ENCODE data around the gene DOCK2. TPM values are rescaled to one million over a fixed set of nuclear protein-coding genes. Genes with fewer than 3 reads are reported as not detected.
"Not testable (repeated sequence)": the region's sequence is repeated elsewhere in the genome, so short reads cannot be mapped to it uniquely, and the experiment has no call there.

Gene DOCK2
- total RNA-seq, 1 donor from 2014 or later: 0.17 TPM

DNA sequence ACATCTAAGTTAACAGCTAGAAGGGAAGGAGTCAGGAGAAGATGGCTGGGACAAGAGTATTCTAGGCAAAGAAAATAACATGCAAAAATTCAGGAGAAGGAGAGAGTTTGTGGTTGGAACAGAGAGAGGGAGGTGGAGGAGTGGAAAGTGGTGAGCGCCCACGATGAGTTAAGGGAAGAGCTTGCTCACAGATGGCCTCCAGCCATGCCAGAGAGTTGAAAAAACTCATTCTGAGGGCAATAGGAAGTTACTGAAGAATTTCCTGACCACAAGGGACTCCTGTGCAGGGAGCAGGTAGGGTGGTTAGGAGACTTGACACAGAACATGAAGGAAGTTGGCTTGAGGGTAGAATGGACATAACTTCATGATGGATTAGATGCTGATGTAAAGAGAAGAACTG is 159.7 kb downstream of the DOCK2 start:
- no peak for DNase-seq

DNA sequence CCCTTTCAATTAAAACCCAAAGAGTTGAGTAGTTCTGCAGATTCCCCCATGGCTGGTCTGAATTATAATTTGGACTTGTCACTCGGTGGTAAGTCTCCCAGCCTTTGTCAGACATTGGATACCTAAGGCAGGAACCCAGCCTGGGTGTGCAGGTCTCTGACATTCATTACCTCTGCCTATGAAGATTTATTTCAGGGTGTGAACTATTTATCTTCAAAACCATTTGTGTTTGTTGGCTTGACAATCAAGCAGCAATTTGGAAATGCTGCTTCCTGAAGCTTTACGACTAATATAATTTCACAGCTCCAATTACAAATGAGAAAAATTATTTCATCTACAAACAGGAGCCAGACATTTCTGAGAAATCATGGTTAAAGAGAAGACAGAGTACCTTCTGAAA is 160.5 kb downstream of the DOCK2 start:
- no peak for DNase-seq

DNA sequence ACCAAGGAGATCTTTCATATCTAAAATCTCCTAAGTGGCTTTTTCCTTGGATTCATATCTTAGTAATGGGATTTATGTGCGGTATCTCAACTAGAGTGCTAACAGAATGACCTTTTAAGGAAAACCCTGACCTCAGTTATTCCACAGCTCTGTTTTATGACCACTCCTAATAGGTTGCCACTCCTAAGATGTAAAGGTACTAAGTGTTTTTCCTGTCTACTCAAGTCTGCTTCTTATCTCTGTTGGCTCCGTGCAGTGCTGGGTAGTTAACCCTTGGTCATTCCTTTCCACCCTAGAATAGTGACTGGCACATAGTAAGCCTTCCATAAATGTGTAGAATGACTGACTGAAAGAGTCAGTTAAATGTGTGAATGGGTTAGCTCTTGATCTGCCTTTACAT is 161.4 kb downstream of the DOCK2 start:
- no peak for DNase-seq

DNA sequence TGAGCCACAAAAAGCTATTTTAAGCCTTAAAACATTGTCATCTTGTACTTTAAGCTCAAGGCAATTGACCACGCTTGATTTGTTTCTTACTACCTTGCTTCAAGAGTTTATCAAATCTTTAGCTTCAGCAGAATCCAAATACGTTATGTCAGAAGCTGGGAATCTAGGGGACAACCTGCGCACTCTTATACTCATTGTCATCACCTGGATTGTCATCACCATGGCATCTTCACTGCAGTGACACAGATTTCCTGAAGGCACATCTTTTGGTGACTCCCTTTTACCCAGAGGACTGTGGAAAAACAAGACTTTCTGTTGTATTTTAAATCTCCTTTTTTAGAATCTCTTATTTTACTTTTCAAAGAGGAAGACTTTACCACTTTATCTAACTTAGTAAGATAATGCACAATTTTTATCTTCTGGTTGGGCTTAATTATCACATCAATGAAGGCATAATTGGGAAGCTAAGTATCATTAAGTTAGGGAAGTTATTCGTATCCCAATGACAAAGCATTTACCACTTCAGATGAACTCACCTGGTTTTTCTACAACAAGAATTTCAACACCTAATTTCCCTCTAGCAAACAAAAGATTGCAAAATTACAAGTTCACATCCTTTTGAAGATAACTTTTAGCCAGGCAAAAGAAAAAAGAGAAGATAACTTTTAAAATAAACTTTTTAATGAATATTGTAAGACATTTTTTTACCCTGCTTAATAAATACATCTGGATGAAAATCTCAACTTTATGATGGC is 162.0 kb downstream of the DOCK2 start:
- DNase-seq: no peak

DNA sequence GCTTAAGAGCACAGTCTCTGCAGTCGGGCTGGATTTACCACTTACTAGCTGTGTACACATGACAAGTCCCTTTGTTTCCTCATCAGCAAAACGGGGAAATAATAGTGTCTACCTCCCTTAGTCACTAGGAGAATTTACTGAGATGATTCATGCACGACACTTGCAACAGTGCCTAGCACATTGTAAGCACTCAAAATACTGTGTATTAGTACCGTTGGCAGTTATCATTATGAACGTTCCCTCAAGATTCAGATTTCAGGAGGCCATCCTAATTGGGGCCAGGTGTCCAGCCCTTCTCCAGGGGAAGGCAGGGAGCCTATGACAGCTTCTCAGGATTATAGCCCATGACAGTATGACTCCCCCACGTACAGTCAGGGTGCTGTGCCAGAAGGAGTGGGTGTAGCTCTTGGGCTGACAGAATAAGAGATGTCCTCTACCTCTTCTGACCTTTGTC is 164.3 kb downstream of the DOCK2 start:
- DNase-seq: no peak

DNA sequence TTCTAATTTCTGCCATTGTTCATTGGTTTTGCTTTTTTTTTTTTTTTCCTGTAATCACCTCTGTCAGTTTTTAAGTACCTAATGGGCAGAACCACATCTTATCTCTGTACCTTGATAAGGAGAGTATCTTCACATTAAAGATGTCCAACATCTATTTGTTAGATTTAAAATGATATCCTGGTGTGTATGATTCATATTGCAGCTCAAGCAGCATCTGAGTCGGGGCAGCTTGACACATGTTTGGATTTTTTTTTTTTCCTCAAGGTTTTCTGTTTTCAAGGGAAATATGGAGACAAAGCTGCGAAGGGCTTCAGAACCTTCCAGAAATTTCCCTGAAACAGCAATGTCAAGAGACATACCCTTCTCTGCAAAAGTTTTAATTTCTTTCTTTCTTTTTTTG is 164.7 kb downstream of the DOCK2 start:
- no peak for DNase-seq

DNA sequence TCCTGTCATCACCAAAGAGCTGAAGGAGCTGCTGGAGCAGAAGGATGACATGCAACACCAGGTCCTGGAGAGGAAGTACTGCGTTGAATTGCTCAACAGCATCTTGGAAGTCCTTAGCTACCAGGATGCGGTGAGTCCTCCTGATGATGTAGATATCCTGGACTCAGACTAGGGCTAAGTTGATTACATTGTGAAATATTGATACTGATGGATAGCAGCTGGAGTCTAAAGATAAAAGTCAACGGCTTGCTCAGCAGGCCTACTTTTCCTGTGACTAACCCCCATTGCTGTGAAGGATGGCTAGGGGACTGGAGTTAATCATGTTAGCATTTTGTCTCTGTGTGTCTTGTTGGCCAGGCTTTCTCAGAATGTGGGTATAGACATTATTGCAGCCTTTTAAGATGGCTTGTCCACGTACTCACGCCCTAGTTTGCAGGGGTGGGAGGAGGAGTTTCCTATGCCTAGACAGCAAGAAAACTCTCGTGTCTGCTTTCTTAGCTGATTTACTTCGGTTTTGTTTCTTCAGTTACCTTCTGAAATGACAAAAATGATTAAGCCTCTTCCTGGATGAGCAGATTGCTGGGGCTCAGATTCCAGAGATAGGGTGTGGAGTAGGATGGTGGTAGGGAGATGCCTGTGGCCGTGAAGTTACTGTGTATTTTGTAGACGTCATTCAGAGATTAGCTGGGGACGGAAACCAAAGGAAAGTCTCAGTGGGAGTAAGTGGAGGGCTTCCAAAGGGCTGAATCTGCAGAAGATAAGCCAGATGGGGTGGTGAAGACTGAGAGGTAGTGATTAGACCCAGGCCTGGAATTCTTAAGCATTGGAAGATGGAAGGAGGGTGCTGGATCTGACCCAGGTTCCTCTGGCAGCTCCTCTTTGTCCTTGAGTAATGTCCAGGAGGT is 166.3 kb downstream of the DOCK2 start:
- no peak for DNase-seq

DNA sequence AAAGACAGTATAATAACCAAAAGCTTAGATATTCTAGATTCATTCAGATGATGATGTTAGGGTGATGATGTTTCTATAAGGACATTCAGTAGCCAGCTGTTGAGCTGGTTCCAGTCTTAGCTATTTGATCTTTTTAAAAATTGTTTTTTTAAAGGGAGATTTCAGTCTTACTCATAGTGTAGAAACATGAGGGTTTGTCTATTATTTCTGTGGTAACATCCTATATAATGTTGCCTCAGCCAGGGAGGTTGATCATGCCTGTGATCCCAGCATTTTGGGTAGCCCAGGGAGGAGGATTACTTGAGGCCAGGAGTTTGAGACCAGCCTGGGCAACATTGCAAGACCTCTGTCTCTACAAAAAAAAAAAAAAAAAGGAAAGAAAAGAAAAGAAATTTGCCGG is 167.8 kb downstream of the DOCK2 start:
- DNase-seq: no peak

DNA sequence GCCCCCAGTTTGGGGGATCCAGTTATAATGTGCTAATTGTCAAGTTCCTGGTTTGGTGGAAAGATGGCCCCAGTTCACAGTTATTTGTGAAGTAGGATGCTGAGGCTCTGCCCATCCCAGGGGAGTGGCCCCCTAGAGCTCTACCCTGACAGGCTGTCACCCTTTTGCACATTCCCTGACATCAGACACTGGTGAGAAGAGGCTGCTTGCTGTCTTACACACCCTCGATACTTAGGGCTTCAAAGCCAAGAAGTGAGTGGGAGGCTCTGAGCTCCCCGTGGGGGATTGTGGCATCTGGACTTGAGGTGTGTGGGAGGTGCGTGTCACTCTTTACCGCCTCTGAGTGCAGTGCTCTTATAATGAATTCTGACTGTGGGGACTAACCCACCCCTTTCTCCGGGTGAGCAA is 168.5 kb downstream of the DOCK2 start:
- DNase-seq: no peak

DNA sequence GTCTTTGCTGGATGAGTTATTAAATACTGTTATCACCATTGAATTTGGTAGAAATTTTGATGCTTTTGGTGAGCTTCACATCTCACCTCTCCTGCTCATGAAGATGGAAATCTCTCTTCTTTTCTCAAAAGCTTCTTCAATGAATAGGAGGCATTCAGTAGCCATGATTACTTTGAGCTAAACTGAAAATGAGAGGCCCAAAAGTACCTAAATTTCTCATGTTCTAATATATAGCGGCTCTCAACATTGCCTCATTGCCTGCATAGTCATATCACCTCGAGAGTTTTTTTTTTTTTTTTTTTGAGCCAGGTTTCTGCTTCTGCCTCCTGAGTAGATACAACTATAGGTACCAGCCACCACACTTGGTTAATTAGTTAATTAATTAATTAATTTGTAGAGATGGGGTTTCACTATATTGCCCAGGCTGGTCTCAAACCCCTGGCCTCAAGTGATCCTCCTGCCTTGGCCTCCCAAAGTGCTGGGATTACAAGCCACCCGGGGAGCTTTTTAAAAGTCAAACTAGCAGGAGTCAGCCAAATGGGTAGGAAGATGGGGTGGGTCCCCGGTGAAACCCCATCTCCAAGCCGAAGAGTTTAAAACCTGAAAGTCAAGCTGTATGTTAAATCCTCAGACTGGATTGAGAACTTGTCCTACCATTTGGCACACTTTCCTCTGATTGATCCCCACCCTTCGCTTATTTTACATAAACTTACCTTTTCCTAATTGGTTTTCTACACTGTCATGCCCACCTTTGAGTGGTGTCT is 169.0 kb downstream of the DOCK2 start:
- no peak for DNase-seq

DNA sequence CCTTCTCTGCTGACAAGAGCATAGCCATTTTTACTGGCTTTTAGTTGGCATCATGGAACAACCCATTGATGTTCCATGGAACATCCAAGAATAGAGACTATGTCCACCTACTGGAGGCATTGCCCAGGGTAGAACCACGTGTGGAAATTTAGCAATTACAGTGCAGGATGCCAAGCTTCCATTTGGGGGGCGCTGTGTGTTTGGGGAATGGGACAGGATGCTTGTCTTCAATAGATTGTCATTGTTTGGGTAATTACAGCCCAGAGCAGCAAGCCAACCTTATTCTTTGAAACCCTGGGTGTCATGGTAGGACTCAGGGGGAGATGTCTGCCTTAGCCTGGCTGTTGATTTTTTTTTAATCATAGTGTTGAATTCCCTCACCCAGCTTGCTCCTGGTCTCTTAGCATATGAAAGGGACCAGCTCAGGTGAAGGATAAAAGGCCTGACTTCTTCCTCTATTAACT is 171.1 kb downstream of the DOCK2 start:
- no peak for DNase-seq

DNA sequence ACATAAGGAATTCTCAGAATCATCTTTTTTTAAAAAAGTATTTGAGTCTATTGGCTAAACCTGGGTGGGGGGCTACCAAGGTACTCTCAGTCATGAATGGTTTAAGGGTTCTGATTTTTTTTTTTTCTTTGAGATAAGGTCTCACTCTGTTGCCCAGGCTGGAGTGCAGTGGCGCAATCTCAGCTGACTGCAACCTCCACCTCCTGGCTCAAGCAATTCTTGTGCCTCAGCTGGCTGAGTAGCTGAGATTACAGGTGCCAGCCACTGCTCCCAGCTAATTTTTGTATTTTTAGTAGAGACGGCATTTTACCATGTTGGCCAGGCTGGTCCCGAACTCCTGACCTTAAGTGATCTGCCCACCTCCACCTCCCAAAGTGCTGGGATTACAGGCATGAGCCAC is 171.8 kb downstream of the DOCK2 start:
- not testable (repeated sequence) for DNase-seq

DNA sequence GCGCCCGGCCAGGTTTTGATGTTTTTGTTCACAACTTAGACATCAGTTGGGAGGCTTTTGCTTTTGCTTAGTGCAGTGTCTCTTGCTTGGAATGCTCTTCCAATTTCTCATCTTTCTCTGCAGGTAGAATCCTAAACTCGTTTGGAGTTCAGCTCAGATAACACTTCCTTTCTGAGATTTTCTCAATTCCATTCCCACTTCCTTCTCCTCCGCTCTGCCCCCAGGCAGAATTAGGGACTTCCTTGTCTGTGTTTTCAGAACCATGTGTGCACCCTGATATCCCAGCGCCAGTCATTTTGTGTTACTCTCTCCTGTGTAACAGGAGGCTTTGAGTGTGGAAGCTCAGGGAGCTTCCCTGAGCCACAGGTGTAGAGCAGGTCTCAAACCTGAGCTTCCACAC is 172.2 kb downstream of the DOCK2 start:
- no peak for DNase-seq

DNA sequence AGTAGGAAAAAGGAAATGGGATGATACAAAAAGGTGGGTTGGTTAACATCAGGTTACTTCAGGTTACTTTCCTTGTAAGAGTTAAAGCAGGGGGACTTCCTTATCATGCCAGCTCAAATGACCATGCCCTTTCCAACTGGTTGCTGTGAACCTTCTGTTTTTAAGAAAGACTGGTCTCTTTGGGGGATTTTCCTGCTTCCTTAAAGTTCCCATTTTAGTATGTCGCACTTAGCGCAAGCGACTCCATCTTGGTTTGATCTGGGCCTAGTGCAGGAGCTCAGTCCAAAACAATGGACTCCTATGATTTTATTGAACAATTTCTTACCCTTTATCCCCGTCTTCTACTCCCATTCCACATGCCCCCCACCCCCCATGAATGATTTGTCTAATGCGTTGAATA is 173.4 kb downstream of the DOCK2 start:
- DNase-seq: no peak

DNA sequence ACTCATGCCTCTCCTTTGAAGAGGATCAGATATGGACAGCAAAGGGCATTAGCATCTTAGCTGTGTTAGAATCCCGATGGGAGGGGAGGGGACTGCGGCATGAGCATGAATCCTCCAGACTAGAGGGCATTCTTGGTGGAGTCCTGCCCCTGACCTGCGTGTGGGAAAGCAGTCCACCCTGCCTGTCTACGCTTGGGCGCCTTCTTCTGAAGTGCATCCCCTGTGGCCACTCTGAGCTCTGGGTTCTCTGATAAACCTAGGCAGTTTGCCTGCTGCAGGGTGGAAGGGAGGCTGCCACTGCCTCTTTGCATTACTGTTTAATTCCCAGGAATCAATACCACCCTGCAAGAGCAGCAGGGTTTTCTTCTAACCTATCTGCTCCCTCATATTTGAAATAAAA is 173.9 kb downstream of the DOCK2 start:
- no peak for DNase-seq

DNA sequence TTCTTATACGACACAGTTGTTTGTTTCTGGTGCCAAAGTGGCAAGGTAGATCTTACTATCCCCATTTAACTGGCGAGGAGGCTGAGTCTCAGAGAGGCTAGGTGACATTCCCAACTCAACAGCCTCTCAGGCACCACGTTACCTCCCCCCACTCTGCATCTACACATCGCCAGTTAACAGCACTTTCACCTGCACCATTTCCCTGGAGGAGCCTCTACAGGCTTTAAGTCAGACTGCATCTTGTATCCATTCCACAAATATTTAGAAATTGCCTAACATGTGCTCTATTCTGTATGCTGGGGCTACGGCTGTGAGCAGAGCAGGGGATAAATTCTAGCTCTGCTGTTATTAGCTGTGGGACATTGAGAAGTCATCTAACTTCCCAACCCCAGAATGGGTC is 174.6 kb downstream of the DOCK2 start:
- no peak for DNase-seq

DNA sequence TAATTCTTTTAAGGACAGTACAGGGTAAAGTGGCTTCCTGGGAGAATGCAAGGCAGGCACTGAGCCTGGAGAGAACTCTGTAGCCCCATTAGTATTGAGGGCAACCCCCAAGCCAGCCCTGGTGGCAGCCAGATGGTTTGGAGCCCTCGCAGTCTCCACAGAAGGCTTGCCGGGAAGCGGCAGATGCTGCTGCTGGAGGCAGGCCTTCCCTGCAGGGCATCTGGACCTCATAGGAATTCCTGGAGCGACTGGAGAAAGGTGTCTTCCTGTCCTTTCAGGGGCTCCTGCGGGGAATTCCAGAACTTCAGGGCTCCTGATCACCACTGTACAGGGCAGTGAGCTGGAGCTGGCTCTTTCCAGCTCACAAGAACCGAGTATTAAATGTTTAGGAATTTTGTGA is 175.7 kb downstream of the DOCK2 start:
- no peak for DNase-seq

DNA sequence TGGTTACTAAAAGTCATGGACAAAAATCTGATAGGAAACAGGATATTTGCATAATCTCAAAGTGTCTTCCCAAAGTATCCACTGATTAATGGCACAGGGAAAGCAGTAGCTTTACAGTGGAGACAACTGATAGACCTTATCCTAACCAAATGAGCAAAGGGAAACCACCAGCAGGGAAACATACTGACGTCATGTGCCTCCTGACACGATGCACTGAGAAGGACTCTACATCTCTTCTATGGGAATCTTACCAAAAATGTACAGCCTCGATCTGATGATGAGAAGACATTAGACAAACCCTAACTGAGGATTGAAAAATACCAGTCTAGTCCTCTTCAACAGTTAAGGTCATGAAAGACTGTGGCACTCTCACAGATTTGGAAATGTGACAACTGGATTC is 177.0 kb downstream of the DOCK2 start:
- DNase-seq: no peak

DNA sequence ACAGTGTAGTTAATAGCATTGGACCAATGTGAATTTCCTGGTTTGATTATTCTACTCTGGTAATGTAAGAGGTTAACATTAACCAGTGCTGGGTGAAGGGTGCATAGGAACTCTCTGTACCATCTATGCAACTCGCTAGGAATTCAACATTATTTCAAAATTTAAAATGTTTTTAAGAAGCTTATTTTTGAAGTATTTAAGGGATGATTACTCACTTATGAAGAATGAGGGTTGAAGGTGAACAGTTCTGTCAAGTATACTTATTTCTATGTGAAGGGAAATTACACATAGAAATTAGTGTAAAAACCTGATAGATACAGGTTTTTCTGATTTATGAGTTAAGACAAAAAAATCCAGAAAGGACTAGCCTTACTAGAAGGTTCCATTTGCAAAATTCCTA is 177.4 kb downstream of the DOCK2 start:
- DNase-seq: no peak

DNA sequence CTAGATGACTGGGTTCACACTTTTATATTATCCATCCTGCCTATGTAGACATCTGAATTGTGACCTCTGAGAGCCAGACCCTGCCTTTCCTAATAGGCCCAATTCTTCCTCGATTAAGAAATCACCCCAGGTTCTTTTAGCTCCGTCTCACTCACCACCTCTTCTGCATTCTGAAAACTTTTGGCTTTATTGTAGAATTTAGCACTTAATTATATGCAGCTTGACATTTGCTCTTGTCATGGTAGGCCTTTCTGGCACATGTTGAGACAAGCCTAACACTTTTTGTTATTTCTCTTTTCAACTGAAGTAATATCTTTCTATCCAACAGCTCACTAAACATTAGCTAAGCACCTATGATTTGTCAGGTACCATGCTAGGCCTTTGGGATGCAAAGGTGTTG is 180.0 kb downstream of the DOCK2 start:
- DNase-seq: no peak

DNA sequence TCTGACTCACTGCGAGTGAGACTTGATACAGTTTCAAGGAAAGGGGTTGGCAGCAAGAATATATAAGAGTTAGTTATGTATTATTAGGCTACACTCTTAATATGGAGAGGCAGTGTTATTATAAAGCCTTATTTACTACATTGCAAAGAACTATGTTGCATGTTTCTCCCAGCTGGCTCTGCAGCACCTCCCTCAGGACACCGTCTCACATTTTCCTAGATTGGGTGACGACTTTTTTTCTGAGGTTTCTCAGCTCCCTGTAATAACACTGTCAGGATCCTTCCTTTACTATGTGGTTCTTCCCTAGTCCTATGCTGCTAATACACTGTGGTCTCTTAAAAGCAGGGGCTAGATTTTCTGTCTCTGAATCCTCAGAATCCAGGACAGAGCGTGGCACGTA is 189.5 kb downstream of the DOCK2 start:
- no peak for DNase-seq

DNA sequence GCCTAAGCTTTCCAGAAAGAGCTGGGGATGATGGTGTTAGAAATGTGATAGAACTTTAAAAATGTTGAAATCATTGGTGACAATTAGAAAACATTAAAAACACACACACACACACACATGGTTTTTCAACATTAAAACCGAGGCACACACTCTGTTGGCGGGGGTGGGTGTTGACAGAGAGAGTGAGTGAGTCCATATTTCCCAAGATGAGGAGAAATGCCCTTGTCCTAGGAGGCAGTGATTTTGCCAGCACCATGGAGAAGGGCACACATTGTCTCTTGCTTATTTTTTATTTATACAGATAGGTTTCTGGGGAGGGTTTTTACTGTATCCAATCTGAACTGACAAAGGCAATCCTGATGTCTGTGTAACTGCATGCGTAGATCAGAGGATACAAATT is 190.7 kb downstream of the DOCK2 start:
- DNase-seq: no peak

DNA sequence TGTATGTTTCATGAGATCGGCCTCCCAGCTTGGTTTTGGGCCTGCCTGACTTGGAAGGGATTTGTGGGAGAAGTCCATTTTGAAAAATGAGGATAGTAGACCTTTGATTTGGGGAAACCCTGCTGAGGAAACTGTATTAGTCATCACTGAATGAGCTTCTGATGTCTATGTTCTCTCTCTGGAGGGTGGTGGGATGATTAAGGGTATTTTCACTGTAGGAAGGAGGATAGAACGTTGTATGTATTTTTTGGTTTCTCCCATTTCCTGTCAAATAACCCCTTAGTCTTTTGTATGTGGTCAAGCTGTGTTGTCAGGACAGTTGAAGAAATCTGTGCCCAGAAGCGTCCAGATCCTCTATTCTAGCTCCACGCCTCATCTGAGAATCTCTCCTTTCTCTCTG is 191.3 kb downstream of the DOCK2 start:
- DNase-seq: no peak

Data from dermis blood vessel endothelial cell (primary cell).